Tongue (tissue), 2 donors: ENCODE data around the gene TRPV4. TPM values are rescaled to one million over a fixed set of nuclear protein-coding genes. Genes with fewer than 3 reads are reported as not detected.

Experiments
- DNase-seq: peaks from one replicate; pipeline ENCODE4 v3.0.0-alpha.2; 2015
- total RNA-seq: library from RNA; depleted of rRNA; stranded (reverse); fragments of >200 nt; gene quantifications from one replicate; pipeline ENCODE4 v1.2.3, GENCODE V29; 2014

TRPV4 gene
- total RNA-seq, 1 donor from 2014 or later: 3.5 TPM

DNA sequence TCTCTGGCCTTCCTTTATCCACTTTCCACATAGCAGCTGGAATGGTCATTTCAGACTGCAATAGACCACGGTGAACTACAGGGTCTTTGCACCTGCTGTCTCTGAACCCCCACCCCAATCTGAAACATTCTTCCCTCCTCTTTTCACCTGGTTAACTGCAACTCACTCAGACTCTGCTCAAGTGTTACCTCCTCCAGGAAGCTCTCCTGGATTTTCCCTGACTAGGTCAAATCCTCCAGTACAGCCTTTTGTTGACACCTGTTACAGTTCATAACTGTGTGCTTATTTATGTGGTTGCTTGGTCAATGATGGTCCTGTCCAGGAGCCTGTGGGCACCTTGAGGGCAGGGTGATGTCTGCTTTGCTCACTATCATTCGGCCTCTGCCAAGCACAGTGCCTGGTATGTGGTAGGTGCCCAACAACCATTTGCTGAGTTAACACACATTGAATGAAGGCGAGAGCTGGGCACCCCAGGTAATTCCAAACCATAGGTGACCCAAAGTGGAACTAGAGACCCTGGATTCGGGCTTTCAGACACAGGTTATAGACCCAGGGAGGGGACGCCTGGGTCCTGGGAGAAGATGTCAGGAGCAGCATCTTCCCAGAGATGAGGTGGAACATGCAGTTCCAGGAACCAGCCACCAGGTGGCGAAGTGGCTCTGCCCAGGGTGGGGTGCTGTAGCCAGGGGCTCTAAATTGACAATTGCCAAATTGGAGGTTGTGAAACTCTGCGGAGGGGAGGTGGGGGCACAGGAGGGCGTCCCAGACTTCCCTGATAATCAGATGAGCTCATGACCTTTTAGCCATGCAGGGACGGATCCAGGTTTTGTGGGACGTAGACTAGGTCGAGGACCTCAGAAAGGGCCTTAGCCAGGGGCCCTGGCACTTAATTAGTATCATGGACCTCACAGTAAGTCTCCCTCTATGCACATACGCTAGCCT is 28.1 kb downstream of the TRPV4 start:
- peak; percentile 70 for DNase-seq

GRCh38 chr12:109803678-109804077 is 29.5 kb downstream of the TRPV4 start:
- DNase-seq: no peak

GRCh38 chr12:109802828-109803227 is 30.4 kb downstream of the TRPV4 start:
- no peak for DNase-seq

GRCh38 chr12:109800536-109800935 is 32.7 kb downstream of the TRPV4 start:
- DNase-seq: no peak

DNA sequence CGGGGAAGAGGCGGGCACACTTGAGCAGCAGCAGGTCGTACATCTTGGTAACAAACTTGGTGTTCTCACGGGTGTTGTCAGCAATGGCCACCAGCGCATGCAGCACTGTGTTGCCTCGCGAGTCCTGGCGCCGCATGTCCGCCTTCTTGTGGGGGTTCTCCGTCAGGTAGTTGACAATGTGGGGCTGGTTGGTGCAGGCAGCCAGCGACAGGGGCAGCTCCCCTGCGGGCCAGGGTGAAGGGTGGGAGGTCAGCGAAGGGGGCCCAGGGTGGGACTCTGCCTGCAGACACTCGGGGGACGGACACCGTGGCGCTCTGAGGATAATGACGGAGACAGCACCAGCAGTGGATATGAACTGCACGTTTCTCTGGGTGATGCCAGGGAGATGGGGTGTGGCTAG is 34.5 kb downstream of the TRPV4 start:
- no peak for DNase-seq

- no peak for DNase-seq
Measured at GRCh38 chr12:109797905-109798669, 35.1 kb downstream of the TRPV4 start.

DNA sequence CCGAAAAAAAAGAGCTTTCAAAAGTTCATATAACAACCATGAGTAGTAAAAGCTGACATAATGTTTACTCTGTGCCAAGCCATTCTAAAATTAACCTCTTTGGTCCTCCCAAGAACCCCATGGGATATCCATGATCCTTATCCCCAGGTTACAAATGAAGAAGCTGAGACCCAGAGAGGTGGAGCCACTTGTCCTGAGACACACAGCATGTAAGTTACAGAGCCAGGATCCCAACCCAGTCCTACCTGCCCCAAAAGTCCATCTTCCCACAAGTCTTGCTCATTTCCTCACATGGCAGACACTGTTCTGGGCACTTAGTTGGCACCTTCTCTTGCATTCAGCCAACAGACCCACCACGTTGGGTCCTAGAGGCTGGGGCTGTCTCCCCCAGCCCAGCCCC is 37.1 kb downstream of the TRPV4 start:
- no peak for DNase-seq

- no peak for DNase-seq
Measured at GRCh38 chr12:109795023-109795422, 38.2 kb downstream of the TRPV4 start.

DNA sequence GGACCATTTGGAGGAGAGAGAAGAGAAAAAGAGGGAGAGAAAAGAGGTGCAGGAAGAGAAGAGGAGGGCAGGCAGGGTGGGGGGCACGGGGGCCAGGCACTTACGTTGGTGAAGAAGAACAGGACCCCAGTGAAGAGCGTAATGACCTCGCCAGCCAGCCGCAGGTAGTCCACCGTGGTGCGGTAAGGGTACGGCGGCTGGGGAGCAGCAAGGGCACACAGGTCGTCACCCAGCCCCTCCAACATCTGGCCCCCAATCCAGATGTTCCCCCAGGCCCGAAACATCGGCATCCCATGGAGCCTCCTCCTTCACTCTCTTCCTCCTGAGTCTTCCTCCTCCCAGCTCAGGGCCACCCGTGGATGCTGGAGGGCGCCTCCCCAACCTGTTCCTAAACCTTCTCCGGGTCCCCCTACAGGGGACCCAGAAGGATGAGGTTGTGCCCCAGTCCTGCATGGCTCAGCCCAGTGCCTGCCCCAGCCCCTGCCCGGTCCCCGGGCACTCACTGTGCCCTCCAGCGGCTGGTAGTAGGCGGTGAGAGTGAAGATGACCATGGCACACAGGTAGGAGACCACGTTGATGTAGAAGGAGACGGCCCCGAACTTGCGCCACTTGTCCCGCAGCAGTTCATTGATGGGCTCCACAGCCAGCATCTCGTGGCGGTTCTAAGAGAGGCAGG is 39.2 kb downstream of the TRPV4 start:
- no peak for DNase-seq

GRCh38 chr12:109793411-109793810 is 39.8 kb downstream of the TRPV4 start:
- DNase-seq: no peak

DNA sequence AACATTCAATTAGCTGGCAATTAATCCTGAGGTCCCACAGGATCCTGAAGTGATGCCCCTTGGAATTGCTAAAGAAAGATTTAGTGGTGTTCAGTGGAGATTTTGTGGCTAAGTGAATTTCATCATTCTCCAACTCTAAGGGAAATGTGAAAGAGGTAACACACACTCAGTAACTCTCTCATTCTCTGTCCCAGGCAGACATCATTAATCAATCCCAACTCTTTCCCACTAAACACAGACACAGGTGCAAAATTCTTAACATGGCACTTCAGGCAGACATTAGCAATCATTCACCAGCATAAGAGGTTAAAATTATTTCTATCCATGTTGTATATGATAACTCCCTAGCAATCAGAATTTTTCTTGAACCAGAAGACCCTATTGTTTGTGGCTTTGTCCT is 40.2 kb downstream of the TRPV4 start:
- no peak for DNase-seq

DNA sequence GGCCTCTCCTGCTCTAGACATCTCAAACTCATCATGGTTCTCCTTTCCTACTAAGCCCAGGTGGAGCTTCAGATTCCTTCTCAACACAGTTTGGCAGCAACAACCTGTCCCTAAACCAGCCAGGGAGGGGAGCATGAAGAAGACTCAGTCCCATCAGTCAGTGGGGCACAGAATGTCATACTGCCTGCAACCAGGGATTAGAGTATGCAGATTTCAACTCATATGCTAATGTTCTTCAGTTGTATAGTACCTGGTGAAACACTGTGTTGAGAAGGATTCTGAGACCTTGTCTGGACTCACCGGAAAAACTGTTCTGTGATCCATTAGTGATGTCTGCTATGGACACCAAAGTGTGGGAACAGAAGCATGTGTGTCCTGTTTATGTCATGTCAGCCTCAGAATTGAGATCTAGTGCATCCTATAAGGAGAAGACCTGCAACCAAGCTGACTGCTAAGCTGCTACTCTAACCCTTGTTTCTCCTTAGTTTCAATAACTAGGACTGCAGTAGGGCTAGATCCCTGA is 43.6 kb downstream of the TRPV4 start:
- no peak for DNase-seq

DNA sequence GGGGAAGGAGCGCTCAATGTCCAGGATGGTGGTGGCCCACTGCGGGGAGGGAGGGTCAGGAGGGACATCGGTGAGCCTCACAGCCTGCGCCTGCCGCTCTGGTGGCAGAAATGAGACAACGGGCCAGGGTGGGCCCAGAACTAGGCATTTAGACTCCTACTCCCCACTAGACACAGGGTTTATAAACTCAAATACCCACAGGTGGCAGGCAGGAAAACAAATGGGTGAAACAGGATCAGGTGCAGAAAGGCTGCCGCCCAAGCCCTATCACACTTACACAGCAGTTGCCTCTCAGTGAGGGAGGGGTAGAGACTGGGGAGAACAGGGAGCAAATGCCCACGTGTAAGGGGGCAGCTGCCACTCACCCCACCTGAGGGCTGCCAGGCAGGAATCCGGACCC is 46.4 kb downstream of the TRPV4 start:
- DNase-seq: no peak

DNA sequence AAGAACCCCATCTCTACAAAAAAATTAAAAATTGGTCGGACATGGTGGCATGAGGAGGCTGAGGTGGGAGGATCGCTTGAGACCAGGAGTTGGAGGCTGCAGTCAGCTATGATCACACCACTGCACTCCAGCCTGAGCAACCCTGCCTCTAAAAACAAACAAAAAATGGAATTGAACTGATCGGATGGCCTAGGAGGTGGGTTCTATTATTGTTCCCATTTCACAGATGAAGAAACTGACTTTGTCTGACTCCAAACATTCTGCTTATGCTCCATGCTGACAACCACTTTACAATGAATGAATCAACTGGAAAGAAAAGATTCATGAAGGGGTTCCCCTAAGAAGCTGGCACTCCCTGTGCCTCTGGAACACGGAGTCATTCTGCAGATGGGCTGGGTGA is 47.3 kb downstream of the TRPV4 start:
- DNase-seq: no peak

DNA sequence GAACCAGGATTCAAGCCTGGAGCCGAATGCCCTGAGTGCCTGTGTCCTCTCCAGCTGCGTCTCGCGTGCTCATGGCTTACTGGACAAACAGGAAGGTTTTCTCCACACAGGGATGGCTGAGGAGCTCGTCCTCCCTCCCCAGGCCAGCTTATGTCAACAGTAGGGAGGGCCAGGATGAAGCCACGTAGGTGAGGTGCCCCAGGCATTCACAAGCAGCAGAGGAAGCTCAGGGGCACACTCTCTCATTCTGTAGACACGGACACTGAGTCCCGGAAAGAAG is 49.3 kb downstream of the TRPV4 start:
- no peak for DNase-seq

DNA sequence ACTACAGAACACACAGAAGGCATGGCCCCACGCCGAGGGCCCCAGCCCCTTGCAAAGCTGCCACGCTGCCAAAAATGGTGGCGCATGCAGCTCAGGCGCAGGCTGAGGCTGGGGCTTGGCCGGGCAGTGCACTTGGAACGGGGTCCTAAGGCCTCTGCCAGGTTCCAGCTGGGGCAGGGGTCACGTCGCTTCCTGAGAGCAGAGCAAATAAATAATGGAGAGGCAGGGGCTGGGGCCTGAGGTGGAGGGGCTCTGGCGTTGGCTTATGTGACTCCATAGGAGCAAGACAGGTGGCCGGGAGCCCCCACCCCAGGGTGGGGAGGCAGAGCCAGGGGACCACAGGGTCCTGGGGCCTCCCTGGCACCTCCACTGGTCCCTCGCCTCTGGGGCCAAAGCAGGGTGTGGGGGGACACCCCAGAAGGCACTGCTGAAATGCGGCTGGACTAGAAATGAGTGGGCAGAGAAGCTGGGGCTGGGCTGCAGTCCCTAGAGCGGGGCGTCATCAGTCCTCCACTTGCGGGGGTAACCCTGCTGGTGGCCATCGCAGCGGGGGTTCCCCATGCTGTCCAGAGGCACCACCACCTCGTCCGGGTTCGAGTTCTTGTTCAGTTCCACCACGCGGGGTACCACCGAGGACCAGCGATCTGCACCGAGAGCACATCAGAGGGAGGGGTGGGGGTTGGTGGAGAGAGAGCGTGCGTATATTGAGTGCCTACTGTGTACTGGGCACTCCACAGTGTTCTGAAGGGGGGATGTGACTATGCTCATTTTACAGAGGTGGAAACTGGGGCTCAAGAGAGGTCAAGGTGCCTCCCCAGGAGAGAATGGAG is 49.8 kb downstream of the TRPV4 start:
- no peak for DNase-seq

GRCh38 chr12:109782326-109782703 is 50.9 kb downstream of the TRPV4 start:
- no peak for DNase-seq

GRCh38 chr12:109781668-109782325 is 51.4 kb downstream of the TRPV4 start:
- no peak for DNase-seq

- no peak for DNase-seq
Measured at GRCh38 chr12:109779382-109779781, 53.8 kb downstream of the TRPV4 start.

DNA sequence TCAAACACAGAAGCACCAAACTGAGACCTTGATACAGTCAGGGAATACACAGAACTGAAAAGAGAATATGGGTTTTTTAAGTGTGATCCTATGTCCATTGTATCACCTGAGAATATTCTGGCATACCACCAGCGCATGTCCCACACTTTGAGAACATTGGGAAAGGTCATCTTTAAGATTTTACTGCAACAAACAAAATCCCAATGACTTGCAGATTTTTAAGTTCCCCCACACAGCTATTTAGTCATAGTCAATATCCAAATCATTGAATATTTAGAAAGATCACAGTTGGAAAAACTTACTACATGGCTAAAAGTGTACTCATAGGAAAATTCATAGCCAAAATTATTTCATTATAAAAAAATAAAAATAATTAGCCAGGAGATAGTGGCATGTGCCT is 54.5 kb downstream of the TRPV4 start:
- DNase-seq: no peak

- DNase-seq: no peak
Measured at GRCh38 chr12:109777544-109777943, 55.7 kb downstream of the TRPV4 start.

DNA sequence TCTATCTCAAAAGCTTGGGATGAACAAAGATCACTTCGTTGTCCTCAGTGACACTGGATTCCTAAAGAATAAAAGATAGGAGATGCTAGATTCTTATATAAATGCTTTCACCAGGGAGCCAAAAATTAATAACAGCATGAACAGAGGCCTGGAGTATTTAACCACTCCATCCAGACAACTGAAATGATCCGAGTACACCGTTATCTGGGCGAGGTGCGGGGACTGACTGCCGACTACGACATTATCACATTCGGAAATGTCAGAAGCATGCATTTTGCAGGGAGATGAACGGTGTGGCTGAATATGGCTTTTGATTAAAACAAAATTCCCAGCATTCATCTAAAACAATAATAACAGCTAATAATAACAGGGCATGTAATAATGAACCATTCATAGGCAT is 56.6 kb downstream of the TRPV4 start:
- no peak for DNase-seq
